ENCODE results near the gene CDK17. TPM values are rescaled to one million over a fixed set of nuclear protein-coding genes. Genes with fewer than 3 reads are reported as not detected.
"Not testable (repeated sequence)": the region's sequence is repeated elsewhere in the genome, so short reads cannot be mapped to it uniquely, and the experiment has no call there.

The CDK17 gene
- total RNA-seq, 4 donors from 2014 or later = 32.4 to 64.7 (median 49.0) TPM

GRCh38 chr12:96403870-96404269 lies 3.6 kb upstream of the CDK17 start:
- no peak for DNase-seq
- WGBS, 2 donors = 95 to 96% methylated on average over 1 of the region's 1 CpG
- TF ChIP-seq CTCF (IDR thresholded peaks at IDR 0.05) = no peak
- no peak for TF ChIP-seq POLR2A (IDR thresholded peaks at IDR 0.05)
- no peaks in the 10 kb centered on the region for H3K9me3 ChIP-seq
- H3K36me3 ChIP-seq = no peaks in the 10 kb centered on the region
- H3K4me3 ChIP-seq (replicated peaks in 1 of 3) = no peak overlapping the region
- intact Hi-C loops (cut with DNase I) = loop anchor here (10.0 kb wide), 3 partner anchors 111 to 339 kb away; no protein-coding TSS in a partner anchor
- no peak overlapping the region for H3K27ac ChIP-seq
- H3K4me1 ChIP-seq = peaks cover 3 to 4% of the 10 kb centered on the region in 2 donors
- no peaks in the 10 kb centered on the region for H3K27me3 ChIP-seq

GRCh38 chr12:96402522-96402921 lies 2.3 kb upstream of the CDK17 start:
- H3K27me3 ChIP-seq; H3K36me3 ChIP-seq; DNase-seq; H3K27ac ChIP-seq; H3K9me3 ChIP-seq; H3K4me1 ChIP-seq; H3K4me3 ChIP-seq (replicated peaks in 1 of 3): not testable (repeated sequence)
- intact Hi-C loops (cut with DNase I) = loop anchor here (10.0 kb wide), 3 partner anchors 112 to 338 kb away; no protein-coding TSS in a partner anchor
- 96% methylated on average over 8 of the region's 8 CpGs for whole genome bisulfite sequencing, 2 donors

GRCh38 chr12:96402061-96402460 lies 1.8 kb upstream of the CDK17 start:
- intact Hi-C loops (cut with DNase I) = loop anchor here (10.0 kb wide), 3 partner anchors 113 to 337 kb away; no protein-coding TSS in a partner anchor
- Histone ChIP-seq H3K4me1 (peaks cover 8 to 12% of the 10 kb centered on the region in 2 donors), H3K27ac (peak overlapping the region in 1 of 3 donors; percentile 98), H3K9me3 (no peaks in the 10 kb centered on the region), H3K27me3 (no peaks in the 10 kb centered on the region), H3K36me3 (no peaks in the 10 kb centered on the region), H3K4me3 (replicated peaks in 1 of 3) (no peak overlapping the region)
- no peak for DNase-seq
- TF ChIP-seq POLR2A (IDR thresholded peaks at IDR 0.05) (no peak), CTCF (IDR thresholded peaks at IDR 0.05) (no peak)
- WGBS, 2 donors = 91 to 92% methylated on average over 6 of the region's 6 CpGs

- Histone ChIP-seq H3K27me3 (no peaks in the 10 kb centered on the region), H3K4me1 (peaks cover 8 to 15% of the 10 kb centered on the region in 2 donors), H3K9me3 (no peaks in the 10 kb centered on the region), H3K27ac (peak overlapping the region; percentile 79 to 98 (median 97)), H3K4me3 (replicated peaks in 1 of 3) (peak overlapping the region in 2 of 3 donors; percentile 57 to 89), H3K36me3 (no peaks in the 10 kb centered on the region)
- intact Hi-C loops (cut with DNase I) = loop anchor here (10.0 kb wide), 3 partner anchors 114 to 336 kb away; no protein-coding TSS in a partner anchor
- peak in 1 of 2 donors; percentile 11 for TF ChIP-seq POLR2A (IDR thresholded peaks at IDR 0.05)
- TF ChIP-seq CTCF (IDR thresholded peaks at IDR 0.05) = peak in 3 of 6 experiments; percentile 17 to 37 (median 31)
- 19% methylated on average over 18 of the region's 18 CpGs for WGBS, 2 donors
- DNase-seq = peak; percentile 33 to 43
Measured at GRCh38 chr12:96401076-96401871, 1.0 kb upstream of the CDK17 start.

GRCh38 chr12:96400631-96401075 lies 414 bp upstream of the CDK17 start:
- TF ChIP-seq POLR2A (IDR thresholded peaks at IDR 0.05) = no peak
- peaks cover 8 to 15% of the 10 kb centered on the region in 2 donors for H3K4me1 ChIP-seq
- 0 to 1% methylated on average over 6 to 12 of the region's 20 CpGs for WGBS, 2 donors
- H3K9me3 ChIP-seq = no peaks in the 10 kb centered on the region
- H3K27me3 ChIP-seq = no peaks in the 10 kb centered on the region
- intact Hi-C loops (cut with DNase I) = loop anchor here (10.0 kb wide), 3 partner anchors 114 to 336 kb away; no protein-coding TSS in a partner anchor
- H3K27ac ChIP-seq = peak overlapping the region; percentile 79 to 98 (median 97)
- no peaks in the 10 kb centered on the region for H3K36me3 ChIP-seq
- H3K4me3 ChIP-seq (replicated peaks in 1 of 3) = peak overlapping the region in 2 of 3 donors; percentile 57 to 89
- no peak for DNase-seq

All from thyroid gland (tissue), 4 donors.